H1 (cell line): Measurements from ENCODE around the gene DCUN1D4. TPM values are rescaled to one million over a fixed set of nuclear protein-coding genes. Genes with fewer than 3 reads are reported as not detected.

ENCODE experiments used
- CTCF ChIA-PET: fragments of 300-600 bp; sonication (Branson Sonifier 250); formaldehyde crosslinking; loops from one replicate; lab custom pipeline; 2021; ENCODE audit not compliant: partially characterized antibody; lab: Charles Lee
- POLR2A ChIA-PET: fragments of 300-600 bp; sonication (Branson Sonifier 250); formaldehyde crosslinking; loops from one replicate; lab custom pipeline; 2021; ENCODE audit warnings: inconsistent platforms; ENCODE audit not compliant: partially characterized antibody; lab: Charles Lee
- DNase-seq, 2 experiments: peaks; one replicate each; pipeline versions ENCODE4 v3.0.0 to v3.0.0-alpha.2; 2010 to 2022; ENCODE audit warnings: low spot score in 2 of 2, low read depth in 1 of 2, mixed read lengths in 1 of 2
- FAIRE-seq: peaks from 2 replicates; lab custom pipeline; 2011; peaks lifted over from hg19 to GRCh38; lab: Jason Lieb, UNC
- H2AFZ ChIP-seq: 2 replicates; pipeline ENCODE4 v1.8.1; 2012; ENCODE audit warnings: low read length, inconsistent platforms
- H2AK5ac ChIP-seq: 2 replicates; pipeline ENCODE4 v1.6.1; 2013; ENCODE audit warnings: low read depth, low read length
- H2BK120ac ChIP-seq: replicated peaks from 2 replicates; pipeline ENCODE3; 2013; ENCODE audit warnings: low read depth, low read length, inconsistent platforms
- H2BK12ac ChIP-seq: 2 replicates; pipeline ENCODE4 v1.6.1; 2013; ENCODE audit warnings: low read depth, low read length
- H2BK15ac ChIP-seq: 2 replicates; pipeline ENCODE4 v1.6.1; 2013; ENCODE audit warnings: low read length
- H2BK20ac ChIP-seq: 2 replicates; pipeline ENCODE4 v1.6.1; 2013; ENCODE audit warnings: low read length
- H2BK5ac ChIP-seq: 2 replicates; pipeline ENCODE4 v1.6.1; 2013; ENCODE audit warnings: low read depth, low read length
- H3K14ac ChIP-seq: 2 replicates; pipeline ENCODE4 v1.6.1; 2013; ENCODE audit warnings: inconsistent platforms; ENCODE audit not compliant: insufficient read length
- H3K18ac ChIP-seq: 2 replicates; pipeline ENCODE4 v1.6.1; 2013; ENCODE audit warnings: low read length; ENCODE audit errors: extremely low read depth
- H3K23ac ChIP-seq: 2 replicates; pipeline ENCODE4 v1.6.1; 2013; ENCODE audit warnings: inconsistent platforms; ENCODE audit not compliant: insufficient read length
- H3K23me2 ChIP-seq: 2 replicates; pipeline ENCODE4 v1.6.1; 2013; ENCODE audit warnings: low read depth, low read length
- H3K27ac ChIP-seq: 2 replicates; pipeline ENCODE4 v1.6.1; 2011; ENCODE audit warnings: low read depth, low read length, inconsistent platforms
- H3K27me3 ChIP-seq, 4 experiments: replicated peaks in 1 of 4; 1 replicate in 1 of 4; 2 replicates in 3 of 4; pipeline versions ENCODE4 v1.6.1 to v1.8.1; 2011 to 2013; ENCODE audit warnings: low read length in 3 of 4, mild to moderate bottlenecking in 3 of 4, inconsistent platforms in 2 of 4, mixed read lengths in 2 of 4, moderate library complexity in 1 of 4; ENCODE audit not compliant: control insufficient read depth in 3 of 4, insufficient read depth in 3 of 4; ENCODE audit errors: extremely low read depth in 1 of 4
- H3K36me3 ChIP-seq, 4 experiments: 2 replicates each; pipeline versions ENCODE4 v1.6.1 to v1.8.1; 2011 to 2013; ENCODE audit warnings: mild to moderate bottlenecking in 4 of 4, low read length in 3 of 4, moderate library complexity in 2 of 4, control low read depth in 1 of 4, inconsistent platforms in 1 of 4; ENCODE audit not compliant: insufficient read depth in 4 of 4, control insufficient read depth in 2 of 4
- H3K4ac ChIP-seq: replicated peaks from 2 replicates; pipeline ENCODE3; 2013; ENCODE audit warnings: low read length, low read depth, mixed read lengths, inconsistent platforms; ENCODE audit not compliant: insufficient read length
- H3K4me1 ChIP-seq, 4 experiments: replicated peaks in 1 of 4; 1 replicate in 1 of 4; 2 replicates in 3 of 4; pipeline versions ENCODE4 v1.6.1 to v1.8.1; 2011 to 2013; ENCODE audit warnings: low read length in 3 of 4, inconsistent platforms in 2 of 4, mixed read lengths in 1 of 4; ENCODE audit not compliant: insufficient read depth in 4 of 4, control insufficient read depth in 3 of 4
- H3K4me2 ChIP-seq, 2 experiments: 2 replicates each; pipeline versions ENCODE4 v1.6.1 to v1.8.1; 2011 to 2013; ENCODE audit warnings: low read depth in 2 of 2, low read length in 2 of 2, control low read depth in 1 of 2, inconsistent platforms in 1 of 2, mild to moderate bottlenecking in 1 of 2; ENCODE audit not compliant: insufficient read depth in 1 of 2
- H3K4me3 ChIP-seq, 4 experiments: fragments of 200-600, 300-600 bp in 1 of 4; sonication (generic), shearing (Covaris generic), sonication (Bioruptor Twin) in 1 of 4; 2 replicates each; pipeline versions ENCODE4 v1.5.1 to v1.8.1; 2011 to 2016; ENCODE audit warnings: low read length in 4 of 4, low read depth in 3 of 4, control low read depth in 2 of 4, inconsistent platforms in 2 of 4, mild to moderate bottlenecking in 2 of 4, mixed read lengths in 1 of 4, moderate library complexity in 1 of 4; ENCODE audit not compliant: insufficient read depth in 2 of 4; ENCODE audit errors: extremely low read depth in 1 of 4
- H3K56ac ChIP-seq: replicated peaks from 2 replicates; pipeline ENCODE3; 2013; ENCODE audit warnings: low read depth, mild to moderate bottlenecking, mixed read lengths, low read length, inconsistent platforms; ENCODE audit not compliant: insufficient read length
- H3K79me1 ChIP-seq: 2 replicates; pipeline ENCODE4 v1.6.1; 2013; ENCODE audit warnings: low read depth, low read length, control low read depth
- H3K79me2 ChIP-seq, 2 experiments: 2 replicates each; pipeline versions ENCODE4 v1.6.1 to v1.8.1; 2012 to 2013; ENCODE audit warnings: low read length in 2 of 2, mild to moderate bottlenecking in 2 of 2, inconsistent platforms in 1 of 2; ENCODE audit not compliant: insufficient read depth in 2 of 2, control insufficient read depth in 1 of 2
- H3K9ac ChIP-seq, 4 experiments: replicated peaks in 1 of 4; 1 replicate in 1 of 4; 2 replicates in 3 of 4; pipeline versions ENCODE4 v1.6.1 to v1.8.1; 2011 to 2013; ENCODE audit warnings: low read depth in 3 of 4, low read length in 3 of 4, control low read depth in 2 of 4, mild to moderate bottlenecking in 2 of 4, moderate library complexity in 2 of 4, inconsistent platforms in 1 of 4; ENCODE audit errors: extremely low read depth in 1 of 4
- H3K9me3 ChIP-seq, 2 experiments: 2 replicates each; pipeline versions ENCODE4 v1.6.1 to v1.8.1; 2012 to 2013; ENCODE audit warnings: mild to moderate bottlenecking in 2 of 2, moderate library complexity in 2 of 2, control low read depth in 1 of 2, inconsistent platforms in 1 of 2, low read depth in 1 of 2, low read length in 1 of 2, mixed read lengths in 1 of 2; ENCODE audit not compliant: insufficient read depth in 2 of 2
- H4K20me1 ChIP-seq, 2 experiments: replicated peaks in 1 of 2; 2 replicates each; pipeline versions ENCODE3 to v1.8.1; 2011 to 2013; ENCODE audit warnings: inconsistent platforms in 2 of 2, low read length in 2 of 2, mild to moderate bottlenecking in 1 of 2; ENCODE audit not compliant: insufficient read depth in 2 of 2, control insufficient read depth in 1 of 2
- H4K5ac ChIP-seq: 2 replicates; pipeline ENCODE4 v1.6.1; 2013; ENCODE audit warnings: low read length, low read depth, mixed read lengths, inconsistent platforms; ENCODE audit not compliant: insufficient read length
- H4K8ac ChIP-seq: 2 replicates; pipeline ENCODE4 v1.8.0; 2013; ENCODE audit warnings: mild to moderate bottlenecking, moderate library complexity, low read length, inconsistent platforms; ENCODE audit not compliant: insufficient read depth; ENCODE audit errors: extremely low read depth
- H4K91ac ChIP-seq: replicated peaks from 2 replicates; pipeline ENCODE3; 2013; ENCODE audit warnings: low read length, mixed read lengths, inconsistent platforms; ENCODE audit not compliant: insufficient read length
- CTBP2 ChIP-seq: IDR thresholded peaks from 2 replicates; pipeline ENCODE4 v1.7.0; 2011; ENCODE audit warnings: borderline replicate concordance, mild to moderate bottlenecking, moderate library complexity, mixed read lengths, low read length; ENCODE audit not compliant: insufficient read depth, insufficient read length
- KDM1A ChIP-seq: fragments of 200-600, 300-600 bp; sonication (generic); IDR thresholded peaks from 2 replicates; pipeline ENCODE4 v1.7.1; 2016; ENCODE audit warnings: mild to moderate bottlenecking, low read length, borderline replicate concordance
- KDM5A ChIP-seq: fragments of 200-600 bp; IDR thresholded peaks from 2 replicates; pipeline ENCODE4 v1.7.1; 2012; ENCODE audit warnings: mild to moderate bottlenecking, low read length, inconsistent platforms, mixed read lengths
- TAF7 ChIP-seq: optimal IDR thresholded peaks from 2 replicates; pipeline ENCODE3; 2011; ENCODE audit warnings: low read depth, mild to moderate bottlenecking, inconsistent platforms, low read length, moderate library complexity, borderline replicate concordance
- YY1 ChIP-seq: IDR thresholded peaks from 2 replicates; pipeline ENCODE4 v1.6.1; 2011; ENCODE audit warnings: low read depth, mild to moderate bottlenecking, low read length
- WGBS, 2 experiments: shearing (Covaris generic) in 1 of 2; methylation state at CpG; one replicate each; pipeline versions ENCODE4 v1.1.6 to v1.1.7; 2013 to 2015; ENCODE audit warnings: low lambda C conversion rate in 2 of 2, mixed read lengths in 2 of 2, inconsistent platforms in 1 of 2, low coverage in 1 of 2, missing lambda C conversion rate in 1 of 2; ENCODE audit not compliant: insufficient replicate concordance in 2 of 2, insufficient coverage in 1 of 2, insufficient read length in 1 of 2; ENCODE audit errors: extremely low coverage in 1 of 2, missing lambda C conversion rate in 1 of 2; 5-methylcytosine and 5-hydroxymethylcytosine counted together
- polyA plus RNA-seq, 7 experiments: library from polyadenylated mRNA; depleted of rRNA in 3 of 7; stranded (reverse) in 5 of 7; unstranded in 2 of 7; fragments of >200 nt in 5 of 7; fragments of 200-250 nt in 2 of 7; gene quantifications; 1 replicate in 5 of 7; 2 replicates in 1 of 7; 4 replicates in 1 of 7; pipeline versions ENCODE4 v1.2.1 to v1.2.3, GENCODE V29; 2011 to 2013; ENCODE audit warnings: missing spikeins in 2 of 7, mixed read lengths in 2 of 7
- total RNA-seq: library from RNA; stranded (reverse); fragmentation: NEBNext Ultra II Directional; extraction: Animal tissue kit (Norgen Biotek cat#: 25700); gene quantifications from 2 replicates; pipeline ENCODE4 v1.2.1, GENCODE V29; 2021

DCUN1D4 gene
- total and polyA plus RNA-seq, 2 of the 8 experiments (the other 6 are each of a cell fraction or from before 2014, with no cell fraction given) = 22.9 to 55.9 TPM

DNA sequence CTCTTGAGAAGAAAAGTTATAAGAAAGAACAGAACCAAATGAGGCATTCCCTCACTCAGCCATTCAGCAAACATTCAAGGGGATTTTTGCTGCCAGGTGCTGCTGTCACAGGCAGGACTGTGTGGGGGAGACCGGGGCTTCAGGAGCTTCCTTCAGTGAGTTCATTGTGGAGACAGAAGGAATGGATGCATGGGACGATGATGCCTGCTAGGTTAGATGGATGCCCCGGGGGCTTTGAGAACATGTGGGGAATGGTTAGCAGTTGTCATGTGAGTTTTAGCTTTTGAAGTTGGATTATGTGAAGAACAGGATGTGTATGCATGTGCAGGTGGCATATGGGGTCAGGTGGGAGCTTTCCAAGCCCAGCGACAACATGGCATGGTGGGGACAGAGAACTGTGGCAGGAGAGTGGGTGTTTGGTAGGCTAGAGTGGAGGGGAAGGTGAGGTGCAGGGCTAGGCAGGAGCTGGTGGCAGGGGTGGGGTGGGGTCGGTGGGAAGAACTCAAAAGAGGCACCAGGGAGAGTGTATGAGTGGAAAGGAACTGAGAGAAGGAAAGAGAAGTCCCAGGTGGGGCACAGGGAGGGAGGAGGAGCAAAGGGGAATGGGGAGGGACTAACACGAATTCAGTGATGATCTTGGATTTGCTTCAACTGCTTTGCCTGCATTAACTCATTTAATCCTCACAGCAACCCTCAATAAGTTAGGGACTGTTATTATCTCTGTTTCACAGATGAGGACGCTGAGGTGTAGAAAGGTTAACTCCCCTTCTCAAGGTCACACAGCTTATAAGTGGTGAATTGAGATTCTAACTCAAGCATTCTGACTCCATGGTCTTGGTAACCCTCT is 8.4 kb downstream of the DCUN1D4 start:
- ChIA-PET POLR2A (interaction anchor here (0.8 to 1.4 kb wide), 4 partner anchors 7 to 20 kb away, joined by 3 to 6 read pairs (median 3); no protein-coding TSS in a partner anchor), CTCF (interaction anchor here (0.7 to 1.5 kb wide), 2 partner anchors 20 to 638 kb away, joined by 3 read pairs; no protein-coding TSS in a partner anchor)
- H3K36me3 ChIP-seq = no peaks in the 10 kb centered on the region; a peak in 1 of 8 replicates
- WGBS, 2 experiments = 71% methylated on average over 7 of the region's 7 CpGs; no CpG with 5 or more reads in 1 of the 2 experiments
- no peak overlapping the region for H3K18ac ChIP-seq
- peaks cover 8% of the 10 kb centered on the region; the same call in 1 of the 2 replicates for H3K79me1 ChIP-seq
- H2AK5ac ChIP-seq = no peak overlapping the region; the same call in 1 of the 2 replicates
- H3K27ac ChIP-seq = no peak overlapping the region
- H2BK5ac ChIP-seq = no peak overlapping the region; the same call in 1 of the 2 replicates
- H4K20me1 ChIP-seq = peaks cover 0 to 14% of the 10 kb centered on the region in 2 experiments
- H3K4me2 ChIP-seq = peak overlapping the region; percentile 1 to 38; a peak in 1 of 4 replicates
- DNase-seq (no peak), FAIRE-seq (no peak)
- H3K56ac ChIP-seq = no peak overlapping the region
- H3K9me3 ChIP-seq = no peaks in the 10 kb centered on the region
- no peak overlapping the region for H4K91ac ChIP-seq
- no peak overlapping the region for H2AFZ ChIP-seq
- H3K4me1 ChIP-seq = peaks cover 9 to 42% (median 25%) of the 10 kb centered on the region in 4 experiments
- peak overlapping the region; percentile 7 for H3K4ac ChIP-seq
- peak overlapping the region; percentile 41 for H2BK120ac ChIP-seq
- no peak overlapping the region for H2BK20ac ChIP-seq
- H3K4me3 ChIP-seq = no peak overlapping the region
- H2BK15ac ChIP-seq = no peak overlapping the region
- peaks cover 21 to 100% of the 10 kb centered on the region in 2 experiments for H3K79me2 ChIP-seq
- no peak overlapping the region; a peak in 1 of 7 replicates for H3K9ac ChIP-seq
- H3K27me3 ChIP-seq = no peaks in the 10 kb centered on the region
- TF ChIP-seq YY1 = no peak
- TF ChIP-seq KDM1A = no peak
- no peak for TF ChIP-seq TAF7
- TF ChIP-seq CTBP2 = no peak
- no peak for TF ChIP-seq KDM5A
- no peak overlapping the region; the same call in 1 of the 2 replicates for H2BK12ac ChIP-seq
- no peak overlapping the region for H4K5ac ChIP-seq
- H3K23ac ChIP-seq = no peak overlapping the region
- H4K8ac ChIP-seq = no peak overlapping the region
- no peaks in the 10 kb centered on the region for H3K23me2 ChIP-seq
- H3K14ac ChIP-seq = no peak overlapping the region
